Right cardiac atrium (tissue), 5 donors: ENCODE results near the gene KLK3. TPM values are rescaled to one million over a fixed set of nuclear protein-coding genes. Genes with fewer than 3 reads are reported as not detected.
"Not testable (repeated sequence)": the region's sequence is repeated elsewhere in the genome, so short reads cannot be mapped to it uniquely, and the experiment has no call there.

ENCODE experiments used
- ATAC-seq, 2 donors: fragments of 200-7000 bp; cut with Tn5 transposase; one replicate each; pipeline versions ENCODE4 v1.8.0 to v1.9.1; 2020; ENCODE audit warnings: moderate library complexity in 2 of 2, mild to moderate bottlenecking in 1 of 2
- DNase-seq, 3 donors: peaks; one replicate each; pipeline ENCODE4 v3.0.0-alpha.2; 2020
- H3K27ac ChIP-seq: one replicate; pipeline ENCODE4 v1.5.1; 2013; ENCODE audit warnings: mild to moderate bottlenecking, low read length, control low read depth, moderate library complexity
- H3K27me3 ChIP-seq: one replicate; pipeline ENCODE4 v1.6.1; 2013; ENCODE audit not compliant: control insufficient read depth, insufficient read depth
- H3K4me1 ChIP-seq: one replicate; pipeline ENCODE4 v1.6.1; 2013; ENCODE audit warnings: low read length; ENCODE audit not compliant: control insufficient read depth, insufficient read depth
- H3K4me3 ChIP-seq: one replicate; pipeline ENCODE4 v1.5.1; 2013; ENCODE audit warnings: low read length, control low read depth
- H3K9me3 ChIP-seq: one replicate; pipeline ENCODE4 v1.6.1; 2013; ENCODE audit warnings: low read length; ENCODE audit not compliant: control insufficient read depth
- WGBS: extraction: QIAGEN DNeasy Blood & Tissue Kit; methylation state at CpG from one replicate; pipeline ENCODE4 v1.1.7; 2013; 5-methylcytosine and 5-hydroxymethylcytosine counted together
- intact Hi-C, 4 donors: fragments of 100-400 bp; cut with DNase I; formaldehyde crosslinking; loops; one replicate each; pipeline versions ENCODE4 v1.11.0 to v1.14.0; 2022 to 2023
- long read RNA-seq, 4 donors: library from polyadenylated mRNA; unstranded; transcript quantifications; one replicate each; pipeline ENCODE4 v2.0.0, GENCODE V29; 2020 to 2021
- polyA plus RNA-seq: library from polyadenylated mRNA; stranded (reverse); fragments of 200-250 nt; gene quantifications from one replicate; pipeline ENCODE4 v1.2.3, GENCODE V29; 2013
- total RNA-seq, 4 donors: library from RNA; stranded (reverse); fragmentation: NEBNext Ultra II Directional; extraction: Animal tissue kit (Norgen Biotek cat#: 25700); gene quantifications; one replicate each; pipeline ENCODE4 v1.2.1, GENCODE V29; 2021
- donor health status: healthy with polysubstance abuse.
- donor health status: DM: no; HTN: yes; CAD: no.
- donor health status: DM: no; HTN: no; CAD: no.
- donor health status: DM: no; HTN: yes; CAD: no; lungs with severe emphysema.
- donor health status: DM: yes; HTN: yes; CAD: no.

Gene KLK3
- not detected for total RNA-seq
- polyA plus RNA-seq: not detected
- long read RNA-seq, donor 1: 0 reads
- long read RNA-seq, donor 2: 0 reads
- long read RNA-seq, donor 3: 0 reads
- long read RNA-seq, donor 4: 0 reads

GRCh38 chr19:50854636-50855410 is at the start of gene KLK3:
KLK3 (plus strand) TSS chr19:50854915; CDS start chr19:50854956, 41 bp downstream.
- Histone ChIP-seq H3K9me3 (no peaks in the 10 kb centered on the region), H3K27me3 (no peaks in the 10 kb centered on the region), H3K27ac (no peak within 1 kb of the TSS), H3K4me3 (no peak within 1 kb of the TSS), H3K4me1 (no peaks in the 10 kb centered on the region)
- ATAC-seq (no peak), DNase-seq (no peak)
- intact Hi-C loops: no loop called here
- 59% methylated on average over 9 of the region's 9 CpGs for WGBS

GRCh38 chr19:50808856-50809255 is 45.9 kb upstream of the KLK3 start:
- no peak for DNase-seq
- H3K27ac ChIP-seq: no peak overlapping the region
- H3K27me3 ChIP-seq: no peaks in the 10 kb centered on the region
- no peak for ATAC-seq
- intact Hi-C loops: no loop called here
- WGBS: 54% methylated on average over 1 of the region's 1 CpG
- no peak overlapping the region for H3K4me3 ChIP-seq
- no peaks in the 10 kb centered on the region for H3K9me3 ChIP-seq
- H3K4me1 ChIP-seq: no peaks in the 10 kb centered on the region

DNA sequence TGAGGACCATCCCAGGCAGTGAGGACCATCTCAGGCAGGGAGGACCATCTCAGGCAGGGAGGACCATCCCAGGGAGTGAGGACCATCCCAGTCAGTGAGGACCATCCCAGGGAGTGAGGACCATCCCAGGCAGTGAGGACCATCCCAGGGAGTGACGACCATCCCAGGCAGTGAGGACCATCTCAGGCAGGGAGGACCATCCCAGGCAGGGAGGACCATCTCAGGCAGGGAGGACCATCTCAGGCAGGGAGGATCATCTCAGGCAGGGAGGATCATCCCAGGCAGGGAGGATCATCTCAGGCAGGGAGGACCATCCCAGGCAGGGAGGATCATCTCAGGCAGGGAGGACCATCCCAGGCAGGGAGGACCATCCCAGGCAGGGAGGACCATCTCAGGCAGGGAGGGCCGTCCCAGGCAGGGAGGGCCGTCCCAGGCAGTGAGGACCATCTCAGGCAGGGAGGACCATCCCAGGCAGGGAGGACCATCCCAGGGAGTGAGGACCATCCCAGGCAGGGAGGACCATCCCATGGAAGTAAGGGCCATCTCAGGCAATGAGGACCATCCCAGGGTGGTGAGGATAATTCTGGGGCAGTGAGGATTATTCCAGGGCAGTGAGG is 43.0 kb upstream of the KLK3 start:
- H3K27ac ChIP-seq, H3K4me3 ChIP-seq, H3K27me3 ChIP-seq, DNase-seq, intact Hi-C loops, ATAC-seq, H3K4me1 ChIP-seq, H3K9me3 ChIP-seq: not testable (repeated sequence)
- WGBS: 74% methylated on average over 3 of the region's 3 CpGs

DNA sequence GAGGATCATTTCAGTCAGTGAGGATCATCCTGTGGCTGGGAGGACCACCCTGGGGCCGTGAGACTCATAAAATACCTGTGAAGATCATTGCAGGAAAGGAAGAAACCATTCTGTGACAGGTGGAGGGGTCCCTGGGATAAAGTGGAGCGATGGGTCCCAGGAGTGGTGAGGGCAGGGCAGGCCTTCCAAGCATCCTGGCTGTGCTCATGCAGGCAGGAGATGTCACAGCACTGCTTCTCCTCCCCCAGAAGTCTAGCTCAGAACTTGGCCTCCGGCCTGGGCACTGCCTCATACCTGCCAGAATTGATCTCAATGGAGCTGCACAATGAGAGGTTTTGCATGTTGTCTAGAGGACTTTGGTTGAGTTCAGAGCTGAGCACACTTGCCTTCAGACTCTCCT is 42.2 kb upstream of the KLK3 start:
- DNase-seq: no peak
- WGBS: 59% methylated on average over 3 of the region's 3 CpGs
- no peak for ATAC-seq
- intact Hi-C loops: no loop called here
- Histone ChIP-seq H3K4me1 (no peaks in the 10 kb centered on the region), H3K27me3 (no peaks in the 10 kb centered on the region), H3K4me3 (no peak overlapping the region), H3K9me3 (no peaks in the 10 kb centered on the region), H3K27ac (no peak overlapping the region)

GRCh38 chr19:50814883-50815282 is 39.8 kb upstream of the KLK3 start:
- no peak overlapping the region for H3K4me3 ChIP-seq
- ATAC-seq (no peak), DNase-seq (no peak)
- no peaks in the 10 kb centered on the region for H3K9me3 ChIP-seq
- intact Hi-C loops: no loop called here
- H3K4me1 ChIP-seq: no peaks in the 10 kb centered on the region
- H3K27ac ChIP-seq: no peak overlapping the region
- no peaks in the 10 kb centered on the region for H3K27me3 ChIP-seq
- WGBS: 75% methylated on average over 5 of the region's 5 CpGs

GRCh38 chr19:50815439-50815838 is 39.3 kb upstream of the KLK3 start:
- no peaks in the 10 kb centered on the region for H3K4me1 ChIP-seq
- H3K4me3 ChIP-seq: no peak overlapping the region
- intact Hi-C loops: no loop called here
- 97% methylated on average over 1 of the region's 1 CpG for WGBS
- no peak overlapping the region for H3K27ac ChIP-seq
- DNase-seq (no peak), ATAC-seq (no peak)
- no peaks in the 10 kb centered on the region for H3K9me3 ChIP-seq
- H3K27me3 ChIP-seq: no peaks in the 10 kb centered on the region

DNA sequence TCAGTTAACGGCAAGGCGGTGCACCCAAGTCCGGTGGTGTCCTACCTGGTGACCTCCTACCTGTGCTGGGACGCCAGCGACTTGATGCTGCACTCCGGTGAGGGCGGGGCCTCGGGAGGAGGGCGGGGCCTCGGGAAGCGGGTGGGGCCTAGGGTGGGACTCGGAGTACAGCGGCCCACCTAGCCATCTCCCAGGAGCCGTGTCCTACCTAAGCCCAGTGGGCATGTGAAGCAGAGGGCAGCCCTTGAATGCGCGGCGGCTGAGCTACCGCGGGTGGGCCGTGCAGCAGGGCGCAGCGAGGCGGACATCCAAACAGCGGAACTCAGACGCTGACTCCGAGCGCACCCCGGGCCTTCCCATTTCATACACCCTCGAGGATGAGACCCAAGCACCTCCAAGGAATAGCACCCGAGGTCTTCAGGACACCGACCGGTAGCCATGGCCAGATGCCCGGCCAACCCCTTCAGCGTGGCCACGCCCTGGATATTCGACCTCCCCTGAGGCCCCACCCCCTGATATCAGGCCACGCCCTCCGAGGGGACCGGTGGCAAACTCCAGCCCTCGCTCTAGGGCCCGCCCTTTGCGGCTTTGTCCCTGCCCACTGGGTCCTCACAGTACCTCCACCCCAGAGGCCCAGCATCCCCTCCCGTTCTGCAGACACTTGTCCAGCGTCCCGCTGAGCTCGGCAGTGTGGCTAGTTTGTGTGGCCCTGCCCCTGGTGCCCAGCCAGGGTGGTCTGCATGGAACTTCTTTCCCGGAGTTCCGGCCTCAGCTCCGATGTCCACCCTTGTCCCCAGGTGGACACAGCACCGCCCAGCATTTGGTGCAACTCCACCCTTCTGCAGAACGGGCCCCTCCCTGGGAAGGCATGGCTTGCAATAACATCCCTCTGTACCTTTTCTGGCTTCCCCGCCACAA is 36.5 kb upstream of the KLK3 start:
- Histone ChIP-seq H3K4me3 (no peak overlapping the region), H3K27ac (no peak overlapping the region), H3K27me3 (no peaks in the 10 kb centered on the region), H3K9me3 (no peaks in the 10 kb centered on the region), H3K4me1 (no peaks in the 10 kb centered on the region)
- intact Hi-C loops: no loop called here
- ATAC-seq: peak; percentile 35 to 71
- 7% methylated on average over 52 of the region's 52 CpGs for WGBS
- DNase-seq: peak; percentile 46 to 73 (median 70)

GRCh38 chr19:50818859-50819472 is 35.7 kb upstream of the KLK3 start:
- Histone ChIP-seq H3K27me3 (no peaks in the 10 kb centered on the region), H3K27ac (no peak overlapping the region), H3K4me1 (no peaks in the 10 kb centered on the region), H3K9me3 (no peaks in the 10 kb centered on the region), H3K4me3 (no peak overlapping the region)
- WGBS: 66% methylated on average over 12 of the region's 12 CpGs
- DNase-seq: no peak
- intact Hi-C loops: no loop called here
- no peak for ATAC-seq

GRCh38 chr19:50819636-50820035 is 35.1 kb upstream of the KLK3 start:
- no peak for ATAC-seq
- H3K9me3 ChIP-seq: no peaks in the 10 kb centered on the region
- 35% methylated on average over 8 of the region's 8 CpGs for WGBS
- no peaks in the 10 kb centered on the region for H3K4me1 ChIP-seq
- no peaks in the 10 kb centered on the region for H3K27me3 ChIP-seq
- intact Hi-C loops: no loop called here
- H3K27ac ChIP-seq: no peak overlapping the region
- DNase-seq: no peak
- H3K4me3 ChIP-seq: no peak overlapping the region

GRCh38 chr19:50820086-50820485 is 34.6 kb upstream of the KLK3 start:
- ATAC-seq (no peak), DNase-seq (no peak)
- H3K9me3 ChIP-seq: no peaks in the 10 kb centered on the region
- intact Hi-C loops: no loop called here
- no peak overlapping the region for H3K27ac ChIP-seq
- H3K27me3 ChIP-seq: no peaks in the 10 kb centered on the region
- 9% methylated on average over 15 of the region's 15 CpGs for WGBS
- H3K4me3 ChIP-seq: no peak overlapping the region
- H3K4me1 ChIP-seq: no peaks in the 10 kb centered on the region
